ENCODE results near the gene CLEC4G. TPM values are rescaled to one million over a fixed set of nuclear protein-coding genes. Genes with fewer than 3 reads are reported as not detected.

The CLEC4G gene
- total and polyA plus RNA-seq, 2 of the 8 experiments (the other 6 are each of a cell fraction or from before 2014, with no cell fraction given): 0.35 to 2.9 TPM

- H2BK12ac ChIP-seq (ENCODE audit: low read depth, low read length): no peak within 1 kb of the TSS
- H3K9ac ChIP-seq (replicated peaks in 1 of 4; ENCODE audit: extremely low read depth in 1 of 4, low read depth in 3 of 4, low read length in 3 of 4): no peak within 1 kb of the TSS
- no peak for DNase-seq (ENCODE audit: low read depth in 1 of 2, low spot score in 2 of 2)
- H2AFZ ChIP-seq (ENCODE audit: low read length): no peak within 1 kb of the TSS
- H3K27me3 ChIP-seq (replicated peaks in 1 of 4; ENCODE audit: control insufficient read depth in 3 of 4, extremely low read depth in 1 of 4, insufficient read depth in 3 of 4, low read length in 3 of 4): no peaks in the 10 kb centered on the region; a peak in 1 of 7 replicates
- no peak within 1 kb of the TSS for H3K27ac ChIP-seq (ENCODE audit: low read depth, low read length)
- no peaks in the 10 kb centered on the region; a peak in 1 of 4 replicates for H3K9me3 ChIP-seq (ENCODE audit: insufficient read depth in 2 of 2, low read depth in 1 of 2, low read length in 1 of 2)
- H2BK5ac ChIP-seq (ENCODE audit: low read depth, low read length): no peak within 1 kb of the TSS
- no peak within 1 kb of the TSS for H2BK15ac ChIP-seq (ENCODE audit: low read length)
- no peak within 1 kb of the TSS for H3K56ac ChIP-seq (replicated peaks; ENCODE audit: insufficient read length, low read depth, low read length)
- H2BK20ac ChIP-seq (ENCODE audit: low read length): no peak within 1 kb of the TSS
- H3K23me2 ChIP-seq (ENCODE audit: low read depth, low read length): 0 out of 2 replicates have a peak, but pooled peaks cover 1% of the 10 kb centered on the region
- no peaks in the 10 kb centered on the region for H3K79me1 ChIP-seq (ENCODE audit: low read depth, low read length)
- H4K91ac ChIP-seq (replicated peaks; ENCODE audit: insufficient read length, low read length): no peak within 1 kb of the TSS
- FAIRE-seq: no peak
- no peak within 1 kb of the TSS for H2AK5ac ChIP-seq (ENCODE audit: low read depth, low read length)
- H2BK120ac ChIP-seq (replicated peaks; ENCODE audit: low read depth, low read length): no peak within 1 kb of the TSS
- no peak within 1 kb of the TSS for H3K14ac ChIP-seq (ENCODE audit: insufficient read length)
- no peak within 1 kb of the TSS for H3K4ac ChIP-seq (replicated peaks; ENCODE audit: insufficient read length, low read depth, low read length)
- no peak within 1 kb of the TSS for H3K23ac ChIP-seq (ENCODE audit: insufficient read length)
- H4K20me1 ChIP-seq (replicated peaks in 1 of 2; ENCODE audit: control insufficient read depth in 1 of 2, insufficient read depth in 2 of 2, low read length in 2 of 2): no peaks in the 10 kb centered on the region
- no peaks in the 10 kb centered on the region for H3K36me3 ChIP-seq (ENCODE audit: control insufficient read depth in 2 of 4, insufficient read depth in 4 of 4, low read length in 3 of 4)
- no peak within 1 kb of the TSS for H4K5ac ChIP-seq (ENCODE audit: insufficient read length, low read depth, low read length)
- no peak within 1 kb of the TSS for H3K4me3 ChIP-seq (ENCODE audit: extremely low read depth in 1 of 4, insufficient read depth in 2 of 4, low read depth in 3 of 4, low read length in 4 of 4)
- no peak within 1 kb of the TSS for H4K8ac ChIP-seq (ENCODE audit: extremely low read depth, insufficient read depth, low read length)
- TF ChIP-seq TAF1 (IDR thresholded peaks at IDR 0.05; ENCODE audit: low read depth, low read length) (no peak), KDM1A (IDR thresholded peaks at IDR 0.05; ENCODE audit: borderline replicate concordance, low read length) (peak; percentile 20; the same call in 1 of the 2 replicates), ASH2L (IDR thresholded peaks at IDR 0.05; ENCODE audit: low read length) (no peak)
- no peak within 1 kb of the TSS; the same call in none of the 2 replicates for H3K18ac ChIP-seq (ENCODE audit: extremely low read depth, low read length)
- H3K4me2 ChIP-seq (ENCODE audit: insufficient read depth in 1 of 2, low read depth in 2 of 2, low read length in 2 of 2): no peak within 1 kb of the TSS
- H3K4me1 ChIP-seq (replicated peaks in 1 of 4; ENCODE audit: control insufficient read depth in 3 of 4, insufficient read depth in 4 of 4, low read length in 3 of 4): peaks cover 0 to 13% (median 8%) of the 10 kb centered on the region in 4 experiments; a peak in 5 of 7 replicates
- WGBS, 2 experiments (ENCODE audit: extremely low coverage in 1 of 2, insufficient coverage in 1 of 2, insufficient read length in 1 of 2, insufficient replicate concordance in 2 of 2, low coverage in 1 of 2, low lambda C conversion rate in 2 of 2, missing lambda C conversion rate in 1 of 2): 89% methylated on average over 15 of the region's 20 CpGs; no CpG with 5 or more reads in 1 of the 2 experiments
- POLR2A ChIA-PET (ENCODE audit: partially characterized antibody): no interaction called here
- CTCF ChIA-PET (ENCODE audit: partially characterized antibody): interaction anchor here (1.0 kb wide), 1 partner anchor 21 kb away, joined by 3 read pairs; the partner anchor contains the start of gene TRAPPC5
- no peaks in the 10 kb centered on the region for H3K79me2 ChIP-seq (ENCODE audit: control insufficient read depth in 1 of 2, insufficient read depth in 2 of 2, low read length in 2 of 2)
Observed at GRCh38 chr19:7701654-7702457, 30.1 kb downstream of the CLEC4G start, which contains the start of gene FCER2. FCER2 (minus strand) TSS chr19:7702131; CDS start chr19:7699760, 2,371 bp downstream.

All from H1 (cell line).